Measurements from ENCODE around the gene TOX3.

The TOX3 gene

GRCh38 chr16:52451971-52452421 lies 94.9 kb downstream of the TOX3 start:
- DNase-seq (ENCODE audit: low read depth): no peak

- no peak for DNase-seq (ENCODE audit: low read depth)
These were observed 96.0 kb downstream of the TOX3 start for GRCh38 chr16:52450916-52451315.

GRCh38 chr16:52450241-52450640 lies 96.7 kb downstream of the TOX3 start:
- DNase-seq (ENCODE audit: low read depth): no peak

GRCh38 chr16:52446080-52446479 lies 100.9 kb downstream of the TOX3 start:
- no peak for DNase-seq (ENCODE audit: low read depth)

GRCh38 chr16:52441886-52442285 lies 105.1 kb downstream of the TOX3 start:
- no peak for DNase-seq (ENCODE audit: low read depth)

- no peak for DNase-seq (ENCODE audit: low read depth)
These were observed 106.7 kb downstream of the TOX3 start for GRCh38 chr16:52440248-52440647.

GRCh38 chr16:52439750-52440149 lies 107.2 kb downstream of the TOX3 start:
- DNase-seq (ENCODE audit: low read depth): no peak

GRCh38 chr16:52439171-52439701 lies 107.7 kb downstream of the TOX3 start:
- no peak for DNase-seq (ENCODE audit: low read depth)

- no peak for DNase-seq (ENCODE audit: low read depth)
These were observed 109.7 kb downstream of the TOX3 start for GRCh38 chr16:52437277-52437670.

- DNase-seq (ENCODE audit: low read depth): no peak
These were observed 110.3 kb downstream of the TOX3 start for GRCh38 chr16:52436339-52437276.

- no peak for DNase-seq (ENCODE audit: low read depth)
These were observed 112.7 kb downstream of the TOX3 start for GRCh38 chr16:52434224-52434623.

GRCh38 chr16:52433643-52434042 lies 113.3 kb downstream of the TOX3 start:
- DNase-seq (ENCODE audit: low read depth): no peak

GRCh38 chr16:52424591-52424990 lies 122.4 kb downstream of the TOX3 start:
- DNase-seq (ENCODE audit: low read depth): no peak

- DNase-seq (ENCODE audit: low read depth): no peak
These were observed 124.6 kb downstream of the TOX3 start for GRCh38 chr16:52422307-52422706.

- no peak for DNase-seq (ENCODE audit: low read depth)
These were observed 128.7 kb downstream of the TOX3 start for GRCh38 chr16:52418201-52418600.

GRCh38 chr16:52416888-52417287 lies 130.1 kb downstream of the TOX3 start:
- DNase-seq (ENCODE audit: low read depth): no peak

- DNase-seq (ENCODE audit: low read depth): no peak
These were observed 135.9 kb downstream of the TOX3 start for GRCh38 chr16:52411011-52411410.

GRCh38 chr16:52408191-52408845 lies 138.6 kb downstream of the TOX3 start:
- no peak for DNase-seq (ENCODE audit: low read depth)

- DNase-seq (ENCODE audit: low read depth): no peak
These were observed 139.2 kb downstream of the TOX3 start for GRCh38 chr16:52407778-52408177.

GRCh38 chr16:52405441-52405840 lies 141.5 kb downstream of the TOX3 start:
- DNase-seq (ENCODE audit: low read depth): no peak

- no peak for DNase-seq (ENCODE audit: low read depth)
These were observed 142.4 kb downstream of the TOX3 start for GRCh38 chr16:52404546-52404945.

GRCh38 chr16:52399116-52399515 lies 147.8 kb downstream of the TOX3 start:
- no peak for DNase-seq (ENCODE audit: low read depth)

- no peak for DNase-seq (ENCODE audit: low read depth)
These were observed 148.4 kb downstream of the TOX3 start for GRCh38 chr16:52398491-52398960.

Data from fibroblast of the conjunctiva (primary cell).